Activated effector memory CD4-positive, alpha-beta T cell treated with anti-CD3 and anti-CD28 coated beads, Interleukin-2, amount 50 U/mL, for 16 hours (primary cell): Measurements from ENCODE around the gene KIF26B.

ENCODE experiments used
- DNase-seq: peaks from one replicate; pipeline ENCODE4 v3.0.0-alpha.2; 2020

KIF26B gene

DNA sequence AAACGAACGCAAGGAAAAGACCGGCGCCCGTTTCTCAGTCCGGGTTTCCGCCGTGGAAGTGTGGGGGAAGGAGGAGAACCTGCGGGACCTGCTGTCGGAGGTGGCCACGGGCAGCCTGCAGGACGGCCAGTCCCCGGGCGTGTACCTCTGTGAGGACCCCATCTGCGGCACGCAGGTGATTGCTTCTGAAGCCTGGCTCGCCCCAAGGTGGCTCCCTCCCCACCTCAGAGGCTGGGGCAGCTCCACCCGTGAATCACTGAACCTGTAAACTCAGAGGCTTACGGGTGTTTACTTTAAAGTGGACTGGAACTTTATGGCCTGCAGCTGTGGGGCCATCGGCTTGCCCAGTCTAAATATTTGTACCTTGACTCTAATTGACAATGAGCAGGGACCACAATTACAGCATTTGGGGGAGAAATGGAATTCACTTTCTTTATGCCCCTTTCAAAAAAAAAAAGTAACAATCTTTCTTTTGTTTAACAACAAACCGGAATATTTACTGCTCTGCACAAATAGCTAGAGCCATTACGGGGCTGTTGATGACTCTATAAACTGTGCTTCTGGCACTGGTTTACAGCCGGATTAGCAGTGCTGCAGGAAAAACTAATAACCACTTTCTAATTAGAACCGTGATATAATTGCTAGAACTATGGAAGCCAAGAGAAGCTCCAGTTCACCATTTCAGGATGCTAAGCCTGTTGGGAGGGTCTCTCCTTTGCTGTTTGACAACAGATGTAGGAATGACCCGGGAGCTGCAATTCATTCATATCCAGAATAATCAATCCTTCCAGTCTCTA is 454.8 kb downstream of the KIF26B start:
- no peak for DNase-seq

DNA sequence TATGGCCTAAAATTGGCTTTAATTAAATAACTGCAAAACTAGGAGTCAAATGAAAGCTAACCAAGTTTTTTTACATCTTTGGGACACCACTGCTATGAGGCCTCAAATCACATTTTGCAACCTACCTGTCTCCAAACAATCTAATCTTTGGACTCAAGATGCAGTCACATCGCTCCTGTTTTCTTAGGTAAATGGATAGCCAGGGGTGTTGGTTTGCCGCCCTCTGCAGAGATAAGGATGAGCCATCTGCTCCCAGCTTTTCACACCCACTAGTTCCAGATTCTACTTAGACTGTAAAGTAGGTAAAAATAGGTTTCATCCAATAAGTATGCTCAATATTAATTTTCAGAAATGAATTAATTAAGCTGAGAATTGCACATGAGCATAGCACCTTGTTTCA is 456.5 kb downstream of the KIF26B start:
- DNase-seq, result no peak

DNA sequence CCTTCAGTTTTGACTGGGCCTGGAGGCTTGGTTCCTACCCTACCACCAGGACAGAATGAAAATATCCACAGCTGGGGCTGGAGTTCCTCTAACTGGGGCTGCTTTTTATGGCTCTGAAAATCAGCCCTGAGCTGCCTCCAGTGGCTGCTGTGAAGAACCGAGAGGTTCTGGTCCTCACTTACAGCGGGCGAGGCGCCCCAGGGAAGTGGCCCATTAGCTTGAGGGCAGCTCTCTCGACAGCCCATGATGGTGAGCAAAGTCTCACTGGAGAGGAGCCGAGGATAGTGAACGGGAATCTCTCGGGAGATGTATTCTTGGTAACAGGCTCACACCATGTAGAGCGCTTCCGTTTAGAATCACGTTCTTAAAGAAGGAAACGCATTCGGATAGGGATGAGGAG is 459.7 kb downstream of the KIF26B start:
- no peak for DNase-seq

DNA sequence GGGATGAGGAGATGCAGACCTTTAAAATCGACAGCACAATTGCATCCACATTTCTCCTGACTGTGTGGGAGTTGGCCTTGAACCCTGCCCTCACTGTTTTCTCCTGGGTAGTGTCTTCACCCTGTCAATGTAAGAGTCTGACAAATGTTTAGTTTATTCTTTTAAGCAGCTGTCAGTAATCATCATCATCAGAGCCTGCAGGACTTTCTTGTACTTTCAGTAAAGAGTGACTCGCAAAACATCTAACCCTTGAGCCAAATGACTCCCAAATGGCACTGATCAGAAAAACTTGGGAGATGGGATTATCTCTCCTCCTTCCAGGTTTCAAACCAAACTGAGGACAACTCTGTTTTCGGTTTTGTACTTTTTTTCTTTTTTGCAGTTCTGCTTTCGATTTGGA is 460.2 kb downstream of the KIF26B start:
- DNase-seq, result no peak

DNA sequence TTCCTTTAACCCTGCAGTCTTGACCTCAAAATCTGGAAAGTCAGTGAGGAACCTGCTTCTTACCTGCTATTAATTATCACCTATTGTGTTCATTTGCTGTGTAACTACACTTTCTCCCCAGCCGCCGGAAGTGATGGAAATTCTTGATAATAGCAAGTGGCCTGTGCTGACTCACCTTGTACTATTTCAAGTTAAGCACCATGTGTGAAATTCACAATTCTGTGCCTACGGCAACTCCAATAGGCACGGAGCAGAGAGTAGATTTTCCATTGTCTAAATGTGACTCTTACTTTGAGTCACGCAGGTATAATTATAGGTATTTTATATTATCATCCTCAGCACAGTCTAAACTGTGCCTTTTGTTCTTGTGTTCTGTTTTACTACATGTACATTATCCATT is 466.8 kb downstream of the KIF26B start:
- DNase-seq, result no peak

DNA sequence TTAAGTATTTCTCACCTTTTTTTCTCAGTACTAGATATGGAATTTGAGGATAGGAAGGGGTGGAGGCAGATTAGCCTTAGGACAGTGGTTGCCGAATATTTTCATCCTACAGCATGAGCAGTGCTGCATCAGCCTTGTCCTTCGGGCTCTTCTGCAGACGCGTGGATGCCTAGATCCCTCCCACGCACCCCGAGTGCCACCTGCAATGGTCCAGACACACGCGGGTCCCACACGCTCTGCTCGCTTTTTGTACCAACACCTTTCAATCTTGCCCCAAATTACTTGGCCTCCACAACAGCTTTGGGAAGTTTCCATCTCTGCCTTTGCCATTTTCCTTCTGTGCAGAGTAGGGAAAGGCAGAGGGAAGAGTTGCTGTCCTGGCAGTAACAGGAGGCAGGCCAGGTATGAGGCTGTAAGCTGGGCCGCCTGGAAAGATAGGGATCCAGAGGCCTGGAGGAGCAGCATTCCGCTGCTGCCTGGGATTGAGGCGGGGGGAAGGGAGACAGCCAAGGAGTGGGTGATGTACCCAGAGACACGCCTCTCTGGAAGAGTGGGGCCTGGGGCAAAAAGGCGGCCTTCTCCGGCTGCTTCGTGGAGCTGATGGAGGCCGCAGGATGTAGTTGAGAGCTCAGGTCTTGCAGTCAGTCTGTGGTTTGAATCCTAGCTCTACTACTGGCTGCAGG is 467.7 kb downstream of the KIF26B start:
- DNase-seq, result no peak

DNA sequence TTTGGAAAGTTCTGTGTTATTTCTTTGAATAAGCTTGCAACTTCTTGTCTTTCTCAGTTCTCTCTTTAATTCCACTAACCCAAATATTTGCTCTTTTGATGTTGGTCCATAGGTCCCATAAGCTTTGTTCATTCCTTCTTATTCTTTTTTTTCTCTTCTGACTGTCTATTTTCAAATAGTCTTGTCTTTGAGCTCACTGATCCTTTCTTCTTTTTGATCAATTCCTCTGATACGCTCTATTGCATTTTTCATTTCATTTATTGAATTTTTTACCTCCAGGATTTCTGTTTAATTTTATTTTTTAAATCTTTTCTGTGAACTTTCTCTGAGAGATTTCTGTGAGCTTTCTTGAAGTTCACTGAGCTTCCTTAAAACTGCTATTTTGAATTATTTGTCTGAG is 486.6 kb downstream of the KIF26B start:
- DNase-seq, result no peak

DNA sequence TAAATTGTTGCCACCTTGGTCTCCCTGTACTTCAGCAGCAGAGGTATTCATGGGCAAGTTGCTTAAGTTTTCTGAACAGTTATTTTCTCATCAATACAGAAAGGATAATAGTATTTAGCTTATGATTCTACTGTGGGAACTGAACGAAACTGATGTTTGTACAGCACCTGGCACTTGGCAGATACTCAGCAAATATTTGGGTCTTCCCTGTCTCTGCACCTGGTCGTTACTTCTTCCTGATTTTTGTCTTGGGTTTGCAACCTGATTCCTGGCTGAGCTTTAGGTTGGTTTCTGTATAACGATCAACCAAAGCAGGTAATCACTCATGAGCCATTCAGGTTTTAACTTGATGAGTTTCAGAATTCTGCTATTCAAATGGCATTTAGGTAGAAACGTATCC is 490.6 kb downstream of the KIF26B start:
- no peak for DNase-seq

DNA sequence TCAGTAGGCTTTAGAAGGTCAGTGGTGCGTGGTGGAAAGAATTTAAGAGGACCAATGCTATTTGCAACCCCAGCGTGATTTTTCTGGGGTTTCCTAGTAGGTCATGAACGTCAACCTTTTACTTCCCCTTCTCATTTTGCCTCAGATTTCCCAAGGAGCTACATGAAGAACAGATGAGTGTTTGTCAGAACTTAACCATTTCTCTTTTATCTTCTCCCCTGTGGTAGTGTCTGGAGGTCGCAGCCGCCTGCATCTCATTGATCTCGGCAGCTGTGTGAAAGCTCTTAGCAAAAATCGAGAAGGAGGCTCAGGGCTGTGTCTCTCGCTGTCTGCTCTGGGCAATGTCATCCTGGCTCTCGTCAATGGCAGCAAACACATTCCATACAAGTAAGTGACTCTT is 491.1 kb downstream of the KIF26B start:
- no peak for DNase-seq

DNA sequence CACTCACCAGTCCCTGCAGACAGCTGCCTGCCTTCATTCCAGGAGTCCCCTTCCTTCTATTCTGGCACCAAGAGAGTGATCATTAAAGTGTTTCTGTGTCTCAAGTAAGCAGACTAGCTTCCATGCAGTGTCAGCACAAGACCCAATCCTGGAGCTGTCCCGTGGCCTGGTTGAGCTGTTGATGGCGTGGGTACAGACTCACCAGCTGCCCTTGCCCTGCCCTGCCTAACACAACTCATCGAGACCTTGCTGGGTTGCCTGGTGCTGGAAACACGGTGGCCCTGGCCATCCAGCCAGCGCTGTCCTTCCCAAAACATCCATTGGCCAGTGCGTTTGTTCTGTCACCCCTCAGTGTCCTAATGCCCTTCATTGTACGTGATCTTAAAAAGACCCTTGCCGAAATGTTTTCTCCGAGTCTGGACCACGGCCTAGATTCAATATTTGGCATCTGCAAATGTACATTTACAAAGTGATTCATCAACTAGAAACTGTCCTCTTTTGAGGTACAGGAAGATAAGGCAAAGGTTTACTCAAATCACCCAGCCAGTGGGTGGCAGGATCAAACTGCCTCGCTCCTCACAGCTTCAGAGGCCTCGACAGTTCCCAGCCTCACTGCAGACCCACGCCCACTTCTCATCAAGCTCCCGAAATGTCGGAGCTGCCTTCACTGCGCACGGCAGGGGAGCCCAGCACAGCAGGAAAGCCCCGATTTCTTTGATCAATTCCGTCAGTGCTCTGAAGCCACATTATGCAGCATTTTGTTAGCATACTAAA is 494.2 kb downstream of the KIF26B start:
- no peak for DNase-seq

DNA sequence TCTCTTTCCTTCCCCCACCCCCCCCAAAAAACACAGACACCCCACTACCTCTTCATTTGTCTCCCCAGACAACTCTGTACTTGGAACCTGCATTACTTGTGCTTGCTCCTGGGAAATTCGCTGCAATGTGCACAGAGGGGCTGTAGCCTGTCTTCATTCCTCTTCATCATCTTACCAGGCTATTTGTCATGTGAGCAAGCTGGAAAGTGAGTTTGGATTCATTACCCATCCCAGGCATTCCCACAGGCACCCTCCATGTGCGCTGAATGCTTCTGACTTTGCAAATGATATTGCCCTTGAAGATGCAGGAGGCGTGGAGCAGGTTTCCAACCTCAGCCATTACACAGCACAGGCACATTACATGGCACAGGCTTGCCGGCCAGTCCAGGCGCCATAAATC is 494.9 kb downstream of the KIF26B start:
- DNase-seq, result no peak

DNA sequence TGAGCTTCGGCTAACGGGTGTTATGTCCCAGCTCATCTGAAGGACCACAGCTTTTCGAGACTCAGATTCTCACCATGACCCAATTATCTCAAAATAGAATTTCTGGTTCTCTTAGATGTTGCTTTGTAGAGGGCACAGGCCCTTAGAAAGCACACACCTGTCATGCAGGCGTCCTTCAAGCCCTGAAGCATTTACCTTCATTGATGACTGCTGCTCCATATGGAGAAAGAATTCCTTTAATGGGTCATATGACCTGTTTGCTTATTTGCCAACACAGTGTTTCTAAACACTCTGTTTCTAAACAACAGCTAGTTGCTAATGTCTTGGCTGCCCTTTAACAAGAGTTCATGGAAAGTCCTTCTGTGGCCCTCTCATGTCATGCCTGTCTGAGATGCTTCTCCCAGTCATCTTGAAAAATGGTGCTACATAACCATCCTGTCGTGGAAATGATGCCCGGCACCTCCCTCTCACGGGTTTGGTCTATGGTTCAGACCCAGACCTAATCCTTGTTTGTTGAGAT is 495.7 kb downstream of the KIF26B start:
- DNase-seq, result no peak

DNA sequence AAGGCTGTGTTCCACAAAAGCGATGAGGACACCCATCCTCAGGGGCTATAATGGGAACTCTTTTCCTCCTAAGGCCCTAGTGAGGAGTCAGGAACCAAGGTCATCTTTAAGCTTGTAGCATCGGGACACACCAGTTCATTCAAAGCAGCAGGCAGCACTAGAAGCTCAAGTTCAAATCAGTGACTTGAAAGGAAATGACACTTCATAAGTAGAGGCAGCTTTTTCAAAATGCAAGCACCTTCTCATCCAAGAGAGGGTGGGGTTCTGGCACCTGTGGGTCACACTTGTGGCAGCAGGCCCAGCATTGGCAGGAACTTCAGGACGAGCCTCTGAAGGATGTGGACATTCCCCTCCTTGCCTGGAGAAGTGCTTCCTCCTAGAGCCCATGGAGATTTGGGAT is 496.3 kb downstream of the KIF26B start:
- DNase-seq, result no peak

DNA sequence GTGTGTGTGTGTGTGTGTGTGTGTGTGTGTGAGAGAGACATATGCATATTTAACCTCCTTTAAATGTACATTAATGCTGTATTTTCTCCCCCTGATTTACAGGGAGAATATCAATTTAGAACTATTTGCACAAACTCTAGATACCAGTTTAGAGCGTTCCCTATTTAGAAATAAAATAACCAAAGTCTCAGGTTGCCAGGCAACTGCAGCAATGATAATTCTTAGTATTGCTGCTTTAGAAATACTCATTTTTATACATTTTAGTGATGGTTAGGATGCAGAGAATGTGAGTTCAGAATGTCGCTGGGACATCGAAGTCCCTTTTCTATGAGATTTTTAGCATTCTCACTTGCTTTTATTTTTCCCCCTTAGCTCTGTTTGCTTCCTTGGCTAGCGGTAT is 497.3 kb downstream of the KIF26B start:
- no peak for DNase-seq

DNA sequence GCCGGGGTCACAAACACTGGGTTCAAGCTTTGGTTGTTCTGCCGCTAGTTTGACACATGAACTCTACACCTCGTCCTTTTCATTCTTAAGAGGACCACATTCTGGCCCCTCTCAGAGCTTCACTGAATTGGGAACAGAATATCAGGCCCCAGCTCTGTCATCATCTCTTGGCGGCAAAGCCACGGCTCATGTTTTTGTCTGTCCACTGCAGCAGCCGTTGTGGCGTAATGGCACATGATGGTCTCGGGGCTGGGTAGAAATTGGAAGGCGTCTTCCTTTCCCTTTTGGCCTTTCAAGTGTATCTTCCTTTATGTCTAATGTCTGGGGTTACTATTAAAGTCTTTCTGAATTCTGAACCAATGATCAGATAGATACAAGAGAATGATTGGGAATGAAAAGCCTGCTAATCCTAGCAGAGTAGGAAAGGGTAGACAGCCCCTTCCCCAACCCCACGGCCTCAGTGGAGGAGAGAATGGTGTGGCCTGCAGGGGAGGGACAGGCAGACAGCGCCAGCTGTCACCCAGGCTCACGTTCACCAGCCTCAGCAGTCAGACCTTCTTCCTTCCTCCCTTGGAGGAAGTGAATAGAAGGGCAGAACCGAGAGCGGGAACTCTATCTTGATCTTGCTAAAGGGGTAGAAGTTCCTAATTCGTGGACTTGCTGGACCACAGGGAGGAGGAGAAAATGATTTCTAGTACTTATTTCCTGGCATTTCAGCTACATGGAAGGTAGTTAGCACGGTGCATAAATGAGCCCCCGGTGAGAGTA is 498.1 kb downstream of the KIF26B start:
- DNase-seq, result no peak

DNA sequence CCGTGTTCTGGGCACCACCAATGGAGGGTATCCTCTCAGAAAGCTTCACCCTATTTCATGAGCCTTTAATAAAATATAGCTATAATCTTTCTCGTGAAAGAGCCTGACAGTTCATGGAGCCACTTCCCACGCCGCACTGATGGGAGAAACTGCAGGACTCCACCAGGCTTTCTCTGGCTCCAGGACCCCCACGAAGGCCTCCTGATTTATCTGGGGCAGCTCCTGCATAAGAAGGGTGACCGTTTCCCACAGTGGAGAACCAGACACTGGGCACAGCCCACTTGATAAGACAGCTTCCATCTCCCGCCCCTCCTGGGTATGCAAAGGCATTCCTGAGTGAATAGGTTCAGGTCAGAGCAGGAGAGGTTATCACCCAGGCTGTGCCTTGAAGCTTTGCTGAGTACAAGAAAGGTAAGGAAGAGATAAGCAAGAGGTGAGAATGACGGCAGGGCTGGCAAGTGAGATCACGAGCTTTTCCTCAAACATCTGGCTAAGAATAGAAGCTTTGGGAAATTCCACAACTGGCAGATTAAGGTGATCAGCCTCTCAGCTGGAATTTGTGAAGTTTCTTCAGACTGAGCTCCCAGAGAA is 499.8 kb downstream of the KIF26B start:
- no peak for DNase-seq

DNA sequence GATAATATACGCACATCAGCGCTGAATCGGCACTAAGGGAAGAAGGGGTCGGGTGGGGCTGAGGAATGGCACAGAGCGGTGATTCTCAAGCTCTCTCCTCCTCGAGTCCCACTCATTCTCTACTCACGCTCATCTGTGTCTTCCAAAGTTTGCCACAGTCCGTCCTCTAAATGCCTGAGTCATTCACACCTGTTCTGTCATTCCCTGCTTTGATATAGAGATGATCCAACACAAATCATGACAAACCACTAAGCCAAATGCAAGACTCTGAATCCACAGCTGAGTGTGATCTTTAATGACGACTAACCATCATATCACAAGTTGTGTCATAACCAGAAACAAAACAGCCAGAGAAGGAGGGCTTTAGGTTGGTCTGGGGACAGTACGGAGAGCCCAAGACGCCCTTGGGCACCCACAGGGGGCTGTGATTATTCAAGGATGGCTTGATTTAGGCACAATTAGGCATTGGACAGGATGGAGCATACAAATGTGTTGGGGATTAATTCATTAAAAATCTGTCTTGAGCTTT is 501.5 kb downstream of the KIF26B start:
- DNase-seq, result no peak

DNA sequence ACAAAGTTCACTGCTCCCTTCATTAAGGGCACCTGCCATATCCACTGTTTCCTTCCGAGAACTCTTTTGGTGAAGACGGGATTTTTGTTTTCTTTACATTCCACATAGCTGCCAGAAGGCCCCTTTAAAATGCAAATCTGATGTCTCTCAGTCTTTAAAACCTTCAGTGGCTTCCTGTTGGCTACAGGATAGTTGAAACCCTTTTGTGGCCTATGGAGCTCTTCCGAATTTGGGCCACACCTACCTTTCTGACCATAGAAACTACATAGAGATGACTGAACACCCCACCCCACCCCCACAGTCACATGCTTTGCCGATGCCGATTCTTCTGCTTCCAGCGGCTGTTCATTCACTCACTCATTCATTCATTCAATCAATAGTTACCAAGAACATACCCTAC is 502.6 kb downstream of the KIF26B start:
- DNase-seq, result no peak

DNA sequence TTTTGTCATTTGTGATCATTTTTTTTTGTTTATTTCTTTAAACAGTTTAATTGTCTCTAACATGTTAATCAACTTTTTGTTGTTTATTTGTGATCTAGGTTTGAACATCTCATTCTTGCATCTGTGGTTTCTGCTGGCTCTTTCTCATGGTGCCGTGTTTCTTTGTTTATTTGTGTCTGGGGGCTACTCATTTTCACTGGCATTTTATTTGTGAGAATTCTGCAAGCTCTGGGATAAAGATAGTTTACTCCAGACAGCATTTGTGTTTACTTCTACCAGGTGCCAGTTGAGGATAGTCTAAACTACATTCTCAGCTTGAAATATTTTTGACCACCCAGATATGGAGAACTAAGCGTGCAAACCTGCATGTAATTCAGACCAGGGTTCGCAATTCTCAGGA is 508.6 kb downstream of the KIF26B start:
- DNase-seq, result no peak

DNA sequence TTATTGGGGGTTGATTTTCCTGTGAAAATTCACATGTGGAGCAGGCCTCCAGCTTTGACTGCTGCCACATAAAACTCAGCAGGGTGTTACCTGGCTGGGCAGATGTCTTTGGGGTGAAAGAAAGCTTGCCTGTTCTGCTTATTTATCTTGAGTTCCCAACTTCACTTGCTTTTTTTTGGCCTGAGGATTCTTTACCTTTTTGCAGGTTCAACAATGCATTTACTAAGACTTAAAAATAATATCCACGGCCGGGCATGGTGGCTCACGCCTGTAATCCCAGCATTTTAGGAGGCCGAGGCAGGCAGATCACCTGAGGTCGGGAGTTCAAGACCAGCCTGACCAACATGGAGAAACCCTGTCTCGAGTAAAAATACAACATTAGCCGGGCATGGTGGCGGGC is 509.1 kb downstream of the KIF26B start:
- DNase-seq, result no peak

DNA sequence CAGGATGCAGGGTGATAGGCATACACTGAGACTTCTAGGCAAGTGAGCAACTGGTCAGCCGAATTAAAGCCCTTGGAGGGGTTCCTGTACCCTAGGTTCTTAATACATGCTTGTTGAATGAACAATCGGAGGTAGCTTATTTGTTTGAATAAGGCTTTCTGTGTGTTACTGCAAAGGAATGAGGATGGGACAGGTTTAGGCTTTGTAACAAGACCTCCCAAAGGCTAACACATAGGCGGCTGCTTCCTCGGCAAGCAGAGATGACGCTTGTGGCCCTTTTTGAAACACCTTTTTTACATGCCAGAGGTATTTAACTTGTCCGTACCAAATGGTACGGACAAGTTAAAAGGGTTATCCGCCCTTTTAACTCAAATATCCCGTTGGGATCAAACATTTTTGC is 511.6 kb downstream of the KIF26B start:
- no peak for DNase-seq

DNA sequence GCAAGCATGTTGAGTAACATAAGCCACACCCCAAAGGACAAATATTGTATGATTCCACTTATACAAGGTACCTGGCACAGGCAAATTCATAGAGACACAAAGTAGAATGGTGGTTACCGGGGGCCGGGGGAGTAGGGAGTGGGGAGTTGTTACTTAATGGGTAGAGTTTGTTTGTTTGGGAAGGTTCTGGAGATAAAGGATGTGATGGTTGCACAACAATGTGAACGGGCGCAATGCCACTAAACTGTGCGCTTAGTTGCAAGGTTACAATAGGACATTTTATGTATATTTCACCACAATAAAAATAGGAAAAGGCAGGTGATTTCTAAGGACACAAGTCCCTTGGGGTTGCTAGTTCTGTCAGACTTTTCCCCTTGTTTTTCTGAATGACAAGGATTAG is 516.6 kb downstream of the KIF26B start:
- DNase-seq, result no peak
